ENCODE measurements around the gene CNTRL. TPM values are rescaled to one million over a fixed set of nuclear protein-coding genes. Genes with fewer than 3 reads are reported as not detected.

Gene CNTRL
- total RNA-seq, 1 experiment from 2014 or later, result 11.6 TPM

GRCh38 chr9:121082075-121082474 is 7.3 kb downstream of the CNTRL start:
- no peaks in the 10 kb centered on the region for H3K9me3 Mint-ChIP-seq
- no peaks in the 10 kb centered on the region for H3K79me2 ChIP-seq (ENCODE audit: insufficient read depth, low read length)

More at GRCh38 chr9:121082075-121082474, 7.3 kb downstream of the CNTRL start:
- Histone ChIP-seq H3K27me3 (ENCODE audit: insufficient read depth, low read length) (no peaks in the 10 kb centered on the region; the same call in 1 of the 2 replicates), H4K8ac (replicated peaks; ENCODE audit: insufficient read length, low read depth, low read length) (no peak overlapping the region), H4K5ac (ENCODE audit: insufficient read length, low read depth, low read length) (no peak overlapping the region), H3T11ph (ENCODE audit: low read length) (no peak overlapping the region), H2AFZ (ENCODE audit: low read length) (no peak overlapping the region), H3K23me2 (ENCODE audit: insufficient read length, low read depth, low read length, poor library complexity, severe bottlenecking) (no peaks in the 10 kb centered on the region), H3K9ac (ENCODE audit: extremely low read depth, insufficient read length, low read length) (no peak overlapping the region), H2BK15ac (ENCODE audit: low read depth, low read length) (no peak overlapping the region), H3K27ac (ENCODE audit: insufficient read length, low read depth, low read length) (no peak overlapping the region), H3K79me1 (ENCODE audit: insufficient read depth, low read depth, low read length, poor library complexity, severe bottlenecking) (no peaks in the 10 kb centered on the region), H3K4me1 (ENCODE audit: insufficient read depth, low read length) (no peaks in the 10 kb centered on the region), H3K4me2 (ENCODE audit: insufficient read depth, insufficient read length, low read length) (no peak overlapping the region), H3K23ac (ENCODE audit: insufficient read length, low read depth, low read length) (no peak overlapping the region), H3K14ac (ENCODE audit: insufficient read depth, low read length) (no peak overlapping the region), H3K4ac (ENCODE audit: low read depth, low read length) (no peak overlapping the region), H2BK20ac (ENCODE audit: low read depth, low read length, poor library complexity, severe bottlenecking) (no peak overlapping the region), H2AK5ac (ENCODE audit: insufficient read length, low read length) (no peak overlapping the region), H4K91ac (ENCODE audit: insufficient read length, low read depth, low read length) (no peak overlapping the region), H2BK5ac (ENCODE audit: insufficient read length, low read length) (no peak overlapping the region), H3K9me3 (ENCODE audit: control insufficient read depth, low read depth, low read length) (no peaks in the 10 kb centered on the region), H4K20me1 (ENCODE audit: control insufficient read depth, insufficient read depth, insufficient read length) (no peaks in the 10 kb centered on the region), H2BK12ac (ENCODE audit: insufficient read length, low read depth, low read length) (no peak overlapping the region), H3K56ac (ENCODE audit: insufficient read length, low read depth, low read length) (no peak overlapping the region), H3K18ac (ENCODE audit: insufficient read length, low read depth, low read length) (no peak overlapping the region), H2BK120ac (ENCODE audit: low read depth, low read length, poor library complexity, severe bottlenecking) (no peak overlapping the region)
- Mint-ChIP-seq H3K27ac (no peak overlapping the region), H3K36me3 (ENCODE audit: insufficient read depth in 1 of 3, low read depth in 3 of 3) (no peaks in the 10 kb centered on the region; a peak in 2 of 7 replicates), H3K4me1 (no peaks in the 10 kb centered on the region), H3K4me3 (no peak overlapping the region), H3K27me3 (ENCODE audit: low read depth) (peaks cover 4% of the 10 kb centered on the region; the same call in 1 of the 2 replicates)
- no CpG with 5 or more reads among the region's 1 CpG for WGBS (ENCODE audit: extremely low coverage, insufficient read length, low lambda C conversion rate)
- no peak for DNase-seq
- TF ChIP-seq, protein P1, sequence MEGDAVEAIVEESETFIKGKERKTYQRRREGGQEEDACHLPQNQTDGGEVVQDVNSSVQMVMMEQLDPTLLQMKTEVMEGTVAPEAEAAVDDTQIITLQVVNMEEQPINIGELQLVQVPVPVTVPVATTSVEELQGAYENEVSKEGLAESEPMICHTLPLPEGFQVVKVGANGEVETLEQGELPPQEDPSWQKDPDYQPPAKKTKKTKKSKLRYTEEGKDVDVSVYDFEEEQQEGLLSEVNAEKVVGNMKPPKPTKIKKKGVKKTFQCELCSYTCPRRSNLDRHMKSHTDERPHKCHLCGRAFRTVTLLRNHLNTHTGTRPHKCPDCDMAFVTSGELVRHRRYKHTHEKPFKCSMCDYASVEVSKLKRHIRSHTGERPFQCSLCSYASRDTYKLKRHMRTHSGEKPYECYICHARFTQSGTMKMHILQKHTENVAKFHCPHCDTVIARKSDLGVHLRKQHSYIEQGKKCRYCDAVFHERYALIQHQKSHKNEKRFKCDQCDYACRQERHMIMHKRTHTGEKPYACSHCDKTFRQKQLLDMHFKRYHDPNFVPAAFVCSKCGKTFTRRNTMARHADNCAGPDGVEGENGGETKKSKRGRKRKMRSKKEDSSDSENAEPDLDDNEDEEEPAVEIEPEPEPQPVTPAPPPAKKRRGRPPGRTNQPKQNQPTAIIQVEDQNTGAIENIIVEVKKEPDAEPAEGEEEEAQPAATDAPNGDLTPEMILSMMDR (conservative IDR thresholded peaks at IDR 0.05), result no peak
